DMS153 treated with DMSO at 0.1 percent for 48 hours (cell line): ENCODE results near the gene CAT.

Experiments
- DNase-seq: peaks from one replicate; lab custom pipeline; 2025; ENCODE audit not compliant: unreplicated experiment; lab: John Stamatoyannopoulos, UW

The CAT gene

GRCh38 chr11:34438529-34439507, at the start of gene CAT:
Gene CAT, plus strand, starts transcription at chr11:34438934. Its CDS starts 80 bp downstream, at chr11:34439014.
- peak; percentile 67 for DNase-seq

- DNase-seq = no peak
Observed at GRCh38 chr11:34394771-34395300, 43.9 kb upstream of the CAT start.

DNA sequence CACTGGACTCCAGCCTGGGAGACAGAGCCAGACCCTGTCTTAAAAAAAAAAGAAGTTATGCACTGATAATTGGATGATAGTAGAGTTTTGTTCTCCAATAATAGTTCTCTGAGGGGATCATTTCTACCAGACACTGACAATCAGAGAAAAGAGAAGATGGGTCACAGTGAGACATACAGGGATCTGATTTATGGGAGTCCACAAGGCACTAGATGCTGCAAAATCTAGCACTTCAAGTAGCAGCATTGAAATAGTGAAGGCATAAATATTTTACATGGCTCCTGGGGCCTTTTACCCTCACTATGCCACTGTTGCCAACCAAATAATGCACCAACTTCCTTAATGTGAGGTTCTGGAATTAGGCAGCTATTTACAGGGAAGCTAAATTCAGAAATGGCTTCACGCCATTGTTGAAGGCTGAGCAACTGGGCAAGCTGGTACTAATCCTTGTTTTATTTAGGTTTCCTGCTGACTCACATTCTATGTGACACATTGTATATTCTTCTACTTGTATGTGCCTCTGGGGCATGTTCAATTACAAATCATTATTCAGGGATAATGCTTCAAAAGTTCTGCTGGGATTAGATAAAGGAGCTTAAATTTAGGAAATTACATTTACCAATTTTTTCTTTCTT, 42.7 kb upstream of the CAT start:
- DNase-seq = no peak

DNA sequence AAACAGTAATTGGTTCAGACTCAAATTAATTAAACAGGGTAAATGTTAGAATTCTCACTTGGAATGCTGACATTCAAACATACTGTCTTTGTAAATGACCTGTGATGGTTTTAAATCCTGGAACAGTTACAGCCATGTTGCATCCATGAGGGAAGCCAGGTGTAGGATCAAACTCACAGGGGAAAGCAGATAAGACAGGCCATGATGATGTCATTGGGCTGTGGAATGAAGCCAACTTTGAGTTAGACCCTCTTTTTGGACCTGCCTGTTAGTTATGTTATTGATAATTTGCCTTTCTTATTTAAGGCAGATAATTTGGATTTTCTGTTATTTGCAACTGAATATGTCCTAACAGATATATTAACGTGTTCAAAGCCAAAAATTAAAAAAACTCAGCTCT, 41.6 kb upstream of the CAT start:
- DNase-seq = no peak

DNA sequence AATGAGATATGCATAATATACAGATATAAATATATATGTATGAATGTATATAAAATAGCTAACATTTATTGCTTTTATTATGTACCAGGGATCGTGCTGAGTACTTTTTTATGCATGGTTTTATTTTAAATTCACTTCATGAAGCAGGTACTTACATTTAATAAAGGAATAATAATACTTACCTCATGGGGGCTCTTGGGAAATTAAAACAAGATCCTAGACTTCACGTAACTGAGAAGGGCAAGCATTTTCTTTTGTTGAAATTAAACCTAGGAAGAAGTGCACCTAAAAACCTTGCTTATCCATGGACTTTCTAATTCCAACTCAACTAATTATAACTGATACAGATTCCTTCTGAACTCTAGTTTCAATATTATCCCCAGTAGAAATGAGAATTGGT, 40.9 kb upstream of the CAT start:
- no peak for DNase-seq

DNA sequence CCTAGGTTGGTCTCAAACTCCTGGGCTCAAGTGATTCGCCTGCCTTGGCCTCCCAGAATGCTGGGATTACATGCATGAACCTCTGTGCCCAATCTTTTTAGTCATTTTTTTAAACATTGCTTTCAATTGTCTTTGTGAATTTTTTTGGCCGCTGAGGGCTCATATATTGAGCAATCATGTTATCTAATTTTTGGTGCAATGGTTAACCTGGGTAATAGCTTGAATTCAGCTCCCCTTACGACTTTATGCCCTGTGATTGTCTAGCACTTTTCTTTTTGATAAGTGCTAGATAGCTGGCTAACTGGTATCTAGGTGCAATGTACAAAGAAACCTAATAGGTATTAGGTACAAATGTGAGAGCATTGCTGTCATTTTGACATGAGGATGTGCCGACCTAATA, 35.3 kb upstream of the CAT start:
- no peak for DNase-seq

DNA sequence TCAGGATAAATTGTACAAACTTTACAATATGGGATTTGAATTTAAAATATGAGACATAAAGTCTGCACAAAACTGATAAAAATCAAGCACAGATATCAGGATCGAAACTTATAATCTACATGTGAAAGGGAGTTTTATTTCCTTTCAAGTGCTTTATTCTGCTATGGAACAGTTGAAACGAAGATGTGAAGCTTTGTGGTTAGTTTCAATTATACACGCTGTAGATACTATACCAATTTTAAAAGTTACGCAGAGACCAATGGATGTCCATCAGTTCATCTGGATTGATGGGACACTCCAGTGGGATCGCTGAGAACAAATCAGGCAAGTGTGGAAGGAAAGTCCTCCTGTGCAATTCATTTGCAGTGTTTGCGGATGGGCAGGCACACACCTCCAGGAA, 34.5 kb upstream of the CAT start:
- no peak for DNase-seq

DNA sequence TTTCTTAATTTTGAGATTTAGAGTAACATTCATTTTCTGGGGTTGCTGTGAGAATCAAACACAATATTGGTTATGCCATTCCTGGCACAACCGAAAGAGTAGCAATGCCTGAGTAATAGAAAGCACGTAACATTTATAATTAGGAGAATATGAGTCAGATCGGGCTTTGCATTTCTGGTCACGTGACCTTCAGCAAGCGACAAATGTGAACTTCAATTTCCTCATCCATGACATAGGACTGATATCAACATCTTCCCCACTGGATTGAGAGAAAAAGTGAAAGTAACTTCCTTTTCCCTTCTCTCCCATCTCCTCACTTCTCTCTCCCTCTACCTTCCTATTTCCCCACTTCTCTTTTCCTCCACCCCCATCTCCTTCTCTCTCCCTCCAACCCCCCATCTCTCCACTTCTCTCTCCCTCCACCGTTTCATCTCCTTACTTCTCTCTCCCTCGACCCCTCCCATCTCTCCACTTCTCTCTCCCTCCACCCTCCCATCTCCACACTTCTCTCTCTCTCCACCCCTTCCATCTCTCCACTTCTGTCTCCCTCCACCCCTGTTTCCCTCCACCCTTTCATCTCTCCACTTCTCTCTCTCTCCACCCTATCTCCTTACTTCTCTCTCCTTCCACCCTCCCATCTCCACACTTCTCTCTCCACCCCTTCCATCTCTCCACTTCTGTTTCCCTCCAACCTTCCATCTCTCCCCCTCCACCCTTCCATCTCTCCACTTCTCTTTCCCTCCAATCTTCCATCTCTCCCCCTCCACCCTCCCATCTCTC, 33.5 kb upstream of the CAT start:
- no peak for DNase-seq

DNA sequence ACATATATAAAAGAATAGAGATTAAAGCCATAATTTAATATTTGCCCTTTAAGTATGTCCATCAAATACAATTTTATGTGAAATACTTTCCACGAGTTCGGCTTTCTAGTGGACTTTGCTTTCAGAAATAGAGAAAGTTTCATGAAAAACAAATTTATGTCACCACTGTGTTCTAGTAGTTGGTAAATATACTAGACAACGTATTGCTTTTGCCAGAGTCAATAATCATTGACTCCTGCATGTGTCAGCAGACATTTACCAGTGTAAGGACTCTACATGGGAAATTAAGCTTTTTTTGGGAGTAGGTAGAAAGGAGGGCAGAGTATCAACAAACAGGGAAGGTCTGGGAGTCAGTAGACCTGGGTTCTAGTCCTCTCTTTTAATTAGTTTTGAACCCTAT, 32.3 kb upstream of the CAT start:
- DNase-seq = no peak

DNA sequence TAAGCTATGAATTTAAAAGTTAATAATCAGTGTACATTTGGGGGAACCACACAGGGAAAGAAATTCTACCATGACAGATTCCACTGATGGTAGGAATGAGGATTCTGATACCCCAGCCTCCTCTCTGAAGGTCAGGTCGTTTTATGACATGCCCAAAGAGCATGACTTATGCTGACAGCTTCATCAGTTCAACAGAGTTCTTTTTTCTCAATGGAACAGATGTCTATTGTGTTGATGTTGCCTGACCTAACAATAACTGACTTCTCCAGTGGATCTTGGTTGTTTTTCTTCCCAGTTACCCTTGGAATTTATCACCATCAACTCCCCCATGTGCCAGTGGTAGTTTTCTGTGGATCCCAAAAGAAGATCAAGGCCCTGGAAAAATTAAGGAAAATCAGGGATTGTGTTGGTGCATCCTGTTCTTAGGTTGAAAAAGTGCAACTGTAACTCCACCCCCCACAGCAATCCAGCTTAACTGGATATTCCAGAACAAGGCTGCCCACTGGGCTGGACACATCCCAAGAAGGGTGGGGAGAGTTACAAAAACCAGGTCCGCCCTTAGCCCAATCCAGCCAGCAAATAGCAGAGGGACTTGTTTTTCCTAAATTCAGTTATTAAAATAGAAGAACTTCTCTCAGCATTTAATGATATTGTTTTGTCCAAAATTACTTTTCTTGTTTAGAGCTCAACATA, 31.5 kb upstream of the CAT start:
- DNase-seq = no peak

GRCh38 chr11:34408580-34409172, 30.1 kb upstream of the CAT start:
- DNase-seq = no peak

DNA sequence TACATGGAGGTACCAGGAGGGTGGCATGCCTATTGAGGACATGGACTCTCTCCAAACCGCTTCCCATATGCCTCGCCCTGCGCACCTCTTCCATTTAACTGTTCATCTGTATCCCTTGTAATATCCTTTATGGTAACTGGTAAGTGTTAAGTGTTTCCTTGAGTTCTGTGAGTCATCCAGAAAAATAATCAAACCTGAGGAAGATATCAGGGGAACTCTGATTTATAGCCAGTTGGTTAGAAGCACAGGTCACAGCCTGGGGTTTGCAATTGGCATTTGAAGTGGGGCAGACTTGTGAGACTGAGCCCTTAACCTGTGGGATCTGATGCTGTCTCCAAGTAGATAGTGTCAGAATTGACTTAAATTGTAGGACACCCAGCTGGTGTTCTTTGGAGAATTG, 27.6 kb upstream of the CAT start:
- DNase-seq = no peak

DNA sequence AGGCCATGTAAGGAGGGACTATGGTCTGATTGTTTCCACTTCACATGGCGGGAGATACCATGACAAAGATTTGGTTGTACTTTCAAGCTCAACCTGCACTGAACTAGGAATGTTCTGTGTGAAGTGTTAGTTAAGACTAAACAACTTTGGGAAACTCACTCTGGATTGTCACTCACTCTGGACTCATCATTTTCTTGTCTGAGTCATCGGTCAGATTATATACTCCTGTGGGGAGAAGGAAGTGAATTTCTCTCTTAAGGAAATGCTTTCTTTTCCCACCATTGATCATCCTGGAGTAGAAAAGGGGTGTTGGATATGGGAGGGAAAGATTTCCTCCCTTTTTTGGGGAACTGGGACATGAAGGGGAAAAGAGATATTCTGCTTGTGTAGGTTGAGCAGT, 26.9 kb upstream of the CAT start:
- no peak for DNase-seq

DNA sequence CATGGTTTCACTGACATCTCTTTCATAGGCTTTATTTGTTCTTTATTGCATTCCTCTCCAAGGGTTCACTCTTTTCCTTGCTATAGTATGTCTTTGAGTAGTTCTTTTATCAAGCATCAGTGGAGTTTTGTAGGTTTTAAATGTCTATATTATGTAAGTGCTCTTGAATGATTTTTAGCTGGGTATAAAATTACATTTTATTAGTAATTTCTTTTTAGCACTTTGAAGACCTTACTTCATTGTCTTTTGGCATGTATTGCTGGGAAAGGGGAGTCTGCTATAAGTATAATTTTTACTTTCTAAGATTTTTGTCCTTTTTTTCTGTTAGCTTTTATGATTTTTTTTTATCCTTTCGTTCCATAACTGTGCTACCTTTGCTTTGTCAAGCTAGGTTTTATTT, 25.5 kb upstream of the CAT start:
- DNase-seq = no peak

GRCh38 chr11:34415538-34415937, 23.2 kb upstream of the CAT start:
- no peak for DNase-seq

DNA sequence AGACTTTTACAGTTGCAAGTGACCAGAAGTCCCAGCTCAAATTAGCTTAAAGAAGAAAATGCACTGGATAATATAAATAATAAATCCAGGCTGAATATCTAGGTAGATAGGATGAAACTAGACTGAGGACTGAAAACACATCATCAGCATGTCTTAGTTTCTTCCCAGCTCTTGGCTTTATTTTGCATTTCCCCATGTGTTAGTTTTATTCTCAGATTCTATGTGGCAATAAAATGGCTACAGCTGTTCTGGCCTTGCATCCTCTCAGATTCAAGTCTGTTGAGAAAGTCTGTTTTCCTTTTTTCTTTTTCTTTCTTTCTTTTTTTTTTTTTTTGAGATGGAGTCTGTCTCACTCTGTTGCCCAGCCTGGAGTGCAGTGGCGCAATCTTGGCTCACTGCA, 22.6 kb upstream of the CAT start:
- DNase-seq = no peak

- no peak for DNase-seq
Observed at GRCh38 chr11:34416766-34417165, 22.0 kb upstream of the CAT start.

GRCh38 chr11:34417202-34417601, 21.5 kb upstream of the CAT start:
- DNase-seq = no peak

DNA sequence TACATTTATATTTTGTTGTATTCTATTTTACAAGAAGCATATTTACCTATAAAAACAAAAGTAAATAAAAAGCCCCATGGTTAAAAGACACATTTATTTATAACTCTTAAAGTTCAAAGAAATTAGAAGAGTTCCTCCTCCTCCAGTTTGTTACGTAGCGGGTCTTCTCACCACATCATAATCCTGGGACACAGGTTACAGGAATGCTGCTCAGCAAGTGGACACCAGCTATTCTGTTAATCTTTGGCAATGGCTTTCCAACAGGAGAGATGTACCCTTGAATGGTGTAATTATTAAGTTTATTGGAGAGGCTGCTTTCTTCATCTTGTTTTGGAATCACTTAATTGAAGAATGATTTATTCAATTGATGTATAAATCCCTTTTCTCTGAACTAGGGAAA, 19.6 kb upstream of the CAT start:
- DNase-seq = no peak

DNA sequence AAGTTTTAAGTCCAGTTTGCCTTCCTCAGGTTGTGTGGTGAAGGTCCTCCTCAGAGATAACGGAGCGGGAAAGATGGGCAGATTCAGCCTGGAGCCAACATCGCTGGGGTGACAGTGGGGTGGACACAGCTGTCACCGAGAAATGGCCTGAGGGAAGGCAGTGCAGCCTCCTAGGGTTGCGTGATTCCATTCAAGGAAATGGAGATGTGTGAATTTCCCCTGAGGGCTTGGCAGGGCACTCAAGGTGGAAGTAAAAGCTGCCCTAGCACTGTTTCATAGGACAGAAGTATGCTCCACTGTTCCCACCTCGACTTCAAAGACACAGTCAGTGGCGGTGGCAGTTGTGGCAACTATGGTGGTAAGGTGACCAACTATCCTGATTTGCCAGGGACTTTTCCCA, 15.4 kb upstream of the CAT start:
- DNase-seq = no peak
